ENCODE results near the gene HTR4. TPM values are rescaled to one million over a fixed set of nuclear protein-coding genes. Genes with fewer than 3 reads are reported as not detected.

The HTR4 gene
- polyA plus RNA-seq, 1 donor from 2014 or later: not detected

GRCh38 chr5:148523139-148523538, 131.2 kb downstream of the HTR4 start:
- Histone ChIP-seq H3K4me2 (ENCODE audit: low read length) (no peak overlapping the region), H3K9me3 (ENCODE audit: low read length) (no peaks in the 10 kb centered on the region), H3K27ac (ENCODE audit: low read length) (no peak overlapping the region), H3K79me2 (replicated peaks; ENCODE audit: insufficient read depth, low read length) (no peaks in the 10 kb centered on the region), H3K27me3 (ENCODE audit: insufficient read depth, low read depth, low read length) (no peaks in the 10 kb centered on the region), H3K9me2 (ENCODE audit: insufficient read depth, low read length) (no peaks in the 10 kb centered on the region), H2AFZ (ENCODE audit: low read depth, low read length) (no peak overlapping the region), H3F3A (ENCODE audit: insufficient read depth, low read length, poor library complexity, severe bottlenecking) (no peaks in the 10 kb centered on the region), H3K9ac (ENCODE audit: low read length) (no peak overlapping the region), H4K20me1 (ENCODE audit: insufficient read depth) (no peaks in the 10 kb centered on the region), H3K4me3 (ENCODE audit: low read length) (no peak overlapping the region), H3K36me3 (ENCODE audit: insufficient read depth, low read length) (no peaks in the 10 kb centered on the region)
- TF ChIP-seq TAF1 (IDR thresholded peaks at IDR 0.05; ENCODE audit: low read depth): no peak

GRCh38 chr5:148515460-148515859, 138.9 kb downstream of the HTR4 start:
- Histone ChIP-seq H3K36me3 (ENCODE audit: insufficient read depth, low read length) (no peaks in the 10 kb centered on the region), H3K27me3 (ENCODE audit: insufficient read depth, low read depth, low read length) (no peaks in the 10 kb centered on the region), H3K4me3 (ENCODE audit: low read length) (no peak overlapping the region), H2AFZ (ENCODE audit: low read depth, low read length) (no peak overlapping the region), H4K20me1 (ENCODE audit: insufficient read depth) (no peaks in the 10 kb centered on the region), H3F3A (ENCODE audit: insufficient read depth, low read length, poor library complexity, severe bottlenecking) (no peaks in the 10 kb centered on the region), H3K4me2 (ENCODE audit: low read length) (no peak overlapping the region), H3K9ac (ENCODE audit: low read length) (no peak overlapping the region), H3K27ac (ENCODE audit: low read length) (no peak overlapping the region), H3K9me2 (ENCODE audit: insufficient read depth, low read length) (no peaks in the 10 kb centered on the region), H3K9me3 (ENCODE audit: low read length) (no peaks in the 10 kb centered on the region), H3K79me2 (replicated peaks; ENCODE audit: insufficient read depth, low read length) (no peaks in the 10 kb centered on the region)
- TF ChIP-seq POLR2AphosphoS5 (IDR thresholded peaks at IDR 0.05) (no peak), EP300 (conservative IDR thresholded peaks at IDR 0.05; ENCODE audit: poor library complexity, severe bottlenecking) (no peak), EZH2 (IDR thresholded peaks at IDR 0.05; ENCODE audit: borderline replicate concordance, insufficient read depth, low read length, poor library complexity, severe bottlenecking) (no peak), CTCF (IDR thresholded peaks at IDR 0.05; ENCODE audit: poor library complexity, severe bottlenecking) (no peak), MXI1 (conservative IDR thresholded peaks at IDR 0.05; ENCODE audit: poor library complexity, severe bottlenecking) (no peak), RAD21 (conservative IDR thresholded peaks at IDR 0.05) (no peak), REST (IDR thresholded peaks at IDR 0.05; ENCODE audit: borderline replicate concordance) (no peak), SMC3 (conservative IDR thresholded peaks at IDR 0.05; ENCODE audit: poor library complexity) (no peak), TAF1 (IDR thresholded peaks at IDR 0.05; ENCODE audit: low read depth) (no peak)

- Histone ChIP-seq H3K9me2 (ENCODE audit: insufficient read depth, low read length) (no peaks in the 10 kb centered on the region), H3F3A (ENCODE audit: insufficient read depth, low read length, poor library complexity, severe bottlenecking) (no peaks in the 10 kb centered on the region), H3K27ac (ENCODE audit: low read length) (no peak overlapping the region), H3K79me2 (replicated peaks; ENCODE audit: insufficient read depth, low read length) (no peaks in the 10 kb centered on the region), H2AFZ (ENCODE audit: low read depth, low read length) (no peak overlapping the region), H3K9me3 (ENCODE audit: low read length) (no peaks in the 10 kb centered on the region), H3K4me3 (ENCODE audit: low read length) (no peak overlapping the region), H3K27me3 (ENCODE audit: insufficient read depth, low read depth, low read length) (no peaks in the 10 kb centered on the region), H3K36me3 (ENCODE audit: insufficient read depth, low read length) (no peaks in the 10 kb centered on the region), H4K20me1 (ENCODE audit: insufficient read depth) (no peaks in the 10 kb centered on the region), H3K4me2 (ENCODE audit: low read length) (no peak overlapping the region), H3K9ac (ENCODE audit: low read length) (no peak overlapping the region)
- TF ChIP-seq CTCF (IDR thresholded peaks at IDR 0.05; ENCODE audit: poor library complexity, severe bottlenecking) (no peak), EP300 (conservative IDR thresholded peaks at IDR 0.05; ENCODE audit: poor library complexity, severe bottlenecking) (no peak), POLR2AphosphoS5 (IDR thresholded peaks at IDR 0.05) (no peak), SMC3 (conservative IDR thresholded peaks at IDR 0.05; ENCODE audit: poor library complexity) (no peak), EZH2 (IDR thresholded peaks at IDR 0.05; ENCODE audit: borderline replicate concordance, insufficient read depth, low read length, poor library complexity, severe bottlenecking) (no peak), TAF1 (IDR thresholded peaks at IDR 0.05; ENCODE audit: low read depth) (no peak), MXI1 (conservative IDR thresholded peaks at IDR 0.05; ENCODE audit: poor library complexity, severe bottlenecking) (no peak), RAD21 (conservative IDR thresholded peaks at IDR 0.05) (no peak), REST (IDR thresholded peaks at IDR 0.05; ENCODE audit: borderline replicate concordance) (no peak)
Observed at GRCh38 chr5:148514344-148514743, 140.0 kb downstream of the HTR4 start.

Measured in neural cell (in vitro differentiated cells).